Purkinje cell (primary cell): ENCODE results near the gene OSBP. TPM values are rescaled to one million over a fixed set of nuclear protein-coding genes. Genes with fewer than 3 reads are reported as not detected.

Source experiments
- polyA plus RNA-seq: library from polyadenylated mRNA; unstranded; fragments of >200 nt; fragmentation: Nextera tagmentation; gene quantifications from 2 replicates; pipeline ENCODE4 v1.2.1, GENCODE V29; 2014

Gene OSBP
- polyA plus RNA-seq = 12.5 and 14.9 TPM in 2 replicates

GRCh38 chr11:59615637-59616395, at the start of gene OSBP:
Gene OSBP, minus strand, starts transcription at chr11:59615774. Its CDS starts 110 bp downstream, at chr11:59615664.

Other genes with a start within 250 kb of the OSBP start
- gene OR5A2, start 189.4 kb downstream of the OSBP start, polyA plus RNA-seq = not detected in 2 replicates
- not detected in 2 replicates for gene OR5A1, start 179.3 kb downstream of the OSBP start, polyA plus RNA-seq
- not detected in 2 replicates for gene OR4D6, start 158.8 kb downstream of the OSBP start, polyA plus RNA-seq
- not detected in 2 replicates for gene OR4D10, start 142.5 kb downstream of the OSBP start, polyA plus RNA-seq
- not detected in 2 replicates for gene OR4D11, start 112.2 kb downstream of the OSBP start, polyA plus RNA-seq
- not detected in 2 replicates for gene OR4D9, start 104.2 kb downstream of the OSBP start, polyA plus RNA-seq
- 1.9 and 4.1 TPM in 2 replicates for gene PATL1, start 53.3 kb upstream of the OSBP start, polyA plus RNA-seq
- not detected in 2 replicates for gene OR10V1, start 98.1 kb upstream of the OSBP start, polyA plus RNA-seq
- gene STX3, start 139.6 kb upstream of the OSBP start, polyA plus RNA-seq = 2.2 and 4.2 TPM in 2 replicates
- 50.7 and 55.6 TPM in 2 replicates for gene MRPL16, start 195.0 kb upstream of the OSBP start, polyA plus RNA-seq
- gene CBLIF, start 229.7 kb upstream of the OSBP start, polyA plus RNA-seq = not detected in 2 replicates